GM18511 (cell line): ENCODE measurements around the gene SERTAD2.

ENCODE experiments used
- ATAC-seq: cut with Tn5 transposase; IDR thresholded peaks from one replicate; pipeline ENCODE4 v1.9.1; 2021; ENCODE audit warnings: mild to moderate bottlenecking, moderate library complexity; ENCODE audit not compliant: unreplicated experiment

SERTAD2 gene

DNA sequence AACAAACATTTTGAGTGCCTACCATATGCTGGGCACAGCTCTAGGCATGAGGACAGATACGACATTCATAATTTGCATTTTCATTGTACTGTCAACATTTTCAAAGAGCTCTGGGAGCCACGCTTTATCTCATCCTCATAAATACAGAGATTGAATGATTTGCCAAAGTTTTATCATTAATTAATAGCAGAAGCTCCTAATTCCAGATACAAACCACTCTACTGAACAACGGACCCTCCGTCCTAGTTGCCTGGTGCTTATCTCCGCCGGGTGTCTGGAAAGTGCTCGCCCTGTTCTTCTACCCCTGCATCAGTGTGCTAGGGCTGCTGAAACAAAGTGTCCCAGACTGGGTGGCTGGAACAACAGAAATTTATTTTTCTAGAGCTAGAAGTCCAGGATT lies 23.8 kb downstream of the SERTAD2 start:
- no peak for ATAC-seq

DNA sequence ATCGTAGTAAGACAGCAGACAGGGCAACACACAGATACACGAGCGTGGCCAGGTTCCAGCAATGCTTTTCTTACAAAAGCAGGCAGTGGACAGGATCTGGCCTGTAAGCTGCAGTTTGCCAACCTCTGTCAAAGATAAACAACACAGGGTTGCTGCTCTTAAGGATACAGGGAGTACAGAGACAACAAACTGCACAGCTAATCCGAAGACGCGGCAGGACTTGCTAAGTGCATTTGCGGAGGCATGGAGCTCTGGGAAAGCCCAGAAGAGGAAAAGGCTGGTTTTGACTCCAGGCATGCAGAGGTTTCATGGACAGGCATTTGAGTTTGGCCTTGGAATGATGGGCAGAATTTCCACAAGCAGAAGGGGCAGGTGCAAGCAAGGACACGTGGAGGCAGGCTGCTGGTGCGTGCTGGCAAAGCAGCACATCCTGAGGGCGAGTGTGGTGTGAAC lies 24.4 kb downstream of the SERTAD2 start:
- no peak for ATAC-seq

DNA sequence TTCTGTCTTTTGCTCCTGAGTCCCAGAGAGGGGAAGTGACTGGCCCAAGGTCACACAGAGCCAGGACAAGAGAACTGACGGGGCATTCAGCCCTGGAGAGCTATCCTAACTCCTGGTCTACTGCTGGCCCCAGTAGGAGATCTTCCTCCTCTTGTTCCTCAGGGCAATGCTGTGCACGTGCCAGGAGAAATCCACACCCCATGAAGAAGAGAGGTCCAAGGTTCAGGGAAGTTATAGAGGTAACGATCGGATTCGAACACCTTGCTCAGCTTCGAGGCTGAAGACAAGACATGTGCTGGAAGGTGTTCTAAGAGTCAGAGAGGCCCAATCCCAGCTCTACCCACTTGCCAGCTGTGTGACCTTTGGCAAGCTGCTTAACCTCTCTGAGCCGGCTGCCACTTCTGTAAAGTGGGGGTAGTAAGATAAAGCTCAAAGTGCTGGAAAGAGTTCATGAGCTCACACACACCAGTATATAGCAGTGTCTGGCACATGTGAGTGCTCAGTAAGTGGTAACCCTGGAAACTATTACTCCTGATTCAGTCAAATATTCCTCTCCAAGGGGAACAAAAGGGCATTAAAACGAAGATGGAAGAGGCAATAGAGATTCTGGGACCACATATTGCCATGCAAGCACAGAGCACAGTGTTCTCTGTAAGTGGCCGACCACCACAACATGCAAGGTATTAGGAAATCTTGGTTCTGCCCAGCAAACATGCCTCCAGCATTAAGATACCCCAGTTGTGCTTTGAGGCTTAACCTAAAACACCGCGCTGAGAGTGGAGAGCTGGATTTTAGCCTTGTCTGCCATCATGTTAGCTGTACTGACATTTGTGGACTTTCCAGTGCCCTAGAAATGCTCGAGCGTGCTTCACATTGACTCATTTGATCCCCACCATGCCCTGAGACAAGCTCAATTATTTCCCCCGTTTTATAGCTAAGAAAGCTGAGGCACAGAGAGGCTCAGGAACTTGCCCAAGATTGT lies 25.6 kb downstream of the SERTAD2 start:
- ATAC-seq: no peak

DNA sequence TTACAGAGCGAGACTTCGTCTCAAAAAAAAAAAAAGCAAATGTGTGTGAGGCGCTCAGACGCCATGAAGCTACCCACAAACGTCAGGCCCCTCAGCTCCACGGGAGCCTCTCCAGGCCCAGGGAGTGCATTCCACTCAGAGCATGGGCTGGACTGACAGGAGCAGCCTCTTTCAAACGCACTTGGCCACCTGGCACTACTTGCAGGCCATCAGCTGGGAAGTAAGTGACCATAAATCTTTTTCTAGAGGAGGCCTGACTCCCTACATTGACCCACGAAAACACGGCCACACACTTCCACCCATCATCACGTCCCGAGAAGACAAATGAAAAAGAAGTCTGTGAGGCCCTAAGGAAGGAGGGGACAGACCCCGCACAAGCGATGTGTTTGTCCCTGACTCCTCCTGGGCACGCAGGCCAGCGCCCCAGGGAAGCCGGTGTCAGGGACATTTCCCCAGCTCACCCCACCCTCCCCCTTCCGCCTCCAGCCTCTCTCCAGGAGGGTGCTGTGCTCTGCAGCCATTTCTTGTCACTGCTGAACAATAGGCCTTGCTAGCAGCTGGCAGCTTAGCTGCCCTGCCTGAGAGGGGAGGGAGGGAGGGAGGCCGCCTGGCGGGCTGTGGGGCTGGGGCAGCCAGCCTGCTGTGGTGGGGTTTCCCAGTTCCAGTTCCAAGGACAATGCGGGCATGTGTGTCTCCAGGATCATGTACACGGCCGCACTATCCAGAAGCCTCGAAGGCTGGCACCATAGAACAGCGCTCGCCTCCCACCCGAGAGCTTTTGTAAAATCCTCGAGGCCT lies 26.6 kb downstream of the SERTAD2 start:
- ATAC-seq: no peak

DNA sequence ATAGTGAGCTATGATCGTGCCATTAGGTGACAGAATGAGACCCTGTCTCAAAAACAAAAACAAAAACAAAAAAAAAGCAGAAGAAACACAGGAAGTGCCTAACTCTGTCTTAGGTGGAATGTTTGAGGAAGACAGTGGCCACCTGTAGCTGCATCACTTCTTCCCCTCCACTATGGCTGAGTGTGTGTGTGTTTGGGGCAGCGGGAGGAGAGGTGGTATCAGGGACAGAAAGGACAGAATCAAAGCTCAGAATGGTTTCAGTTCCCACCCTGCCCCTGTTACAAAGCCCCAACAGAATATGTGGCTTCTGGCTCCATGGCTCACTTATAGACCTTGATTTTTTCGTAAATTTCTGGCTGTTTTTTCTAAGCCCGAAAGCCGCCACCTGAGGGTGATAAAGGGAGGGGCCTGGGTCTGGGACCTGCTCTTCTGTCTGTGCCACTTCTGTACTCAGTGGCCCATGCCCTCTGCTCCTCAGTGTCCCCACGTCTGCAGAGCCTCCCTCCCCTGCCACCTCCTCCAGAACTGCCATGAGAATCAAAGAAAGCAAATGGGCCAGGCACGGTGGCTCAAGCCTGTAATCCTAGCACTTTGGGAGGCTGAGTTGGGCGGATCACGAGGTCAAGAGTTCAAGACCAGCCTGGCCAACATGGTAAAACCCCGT lies 27.4 kb downstream of the SERTAD2 start:
- no peak for ATAC-seq

DNA sequence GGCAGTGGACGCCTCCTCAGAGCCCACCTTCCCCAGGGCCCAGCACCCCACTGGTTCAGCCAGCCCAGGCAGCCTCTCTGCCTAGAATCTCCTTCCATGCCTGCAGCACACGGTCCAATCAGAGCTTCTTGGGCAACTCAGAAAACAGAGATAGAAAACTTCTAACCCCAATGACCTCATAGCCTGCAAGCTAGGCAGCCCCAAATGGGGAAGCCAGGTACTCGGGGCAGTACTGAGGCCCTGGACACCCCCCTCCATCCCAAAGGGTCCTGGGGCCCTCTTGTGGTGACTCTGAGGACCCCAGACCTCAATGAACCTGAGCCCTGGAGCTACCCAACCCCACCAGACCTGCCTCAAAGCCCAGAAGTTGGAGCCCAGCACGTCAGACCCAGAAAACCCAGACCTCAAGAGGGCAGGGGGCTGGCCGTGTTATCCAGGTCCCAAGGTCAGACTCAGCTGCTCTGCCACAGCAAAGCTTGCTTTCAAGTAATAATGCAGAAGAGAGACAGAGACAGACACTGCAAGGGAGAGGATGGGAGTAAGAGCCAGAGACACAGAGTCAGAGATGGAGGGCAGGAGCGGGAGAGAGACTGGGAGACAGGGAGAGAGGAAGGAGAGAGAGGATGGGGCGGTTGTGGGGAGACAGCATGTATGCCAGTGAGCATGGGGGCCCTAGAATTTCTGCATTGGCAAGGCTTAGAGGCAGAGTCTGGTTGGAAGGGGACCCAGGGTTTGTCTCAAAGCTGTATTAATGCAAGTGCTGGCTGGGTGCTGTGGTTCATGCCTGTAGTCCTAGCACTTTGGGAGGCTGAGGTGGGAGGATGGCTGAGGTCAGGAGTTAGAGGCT lies 28.2 kb downstream of the SERTAD2 start:
- no peak for ATAC-seq

DNA sequence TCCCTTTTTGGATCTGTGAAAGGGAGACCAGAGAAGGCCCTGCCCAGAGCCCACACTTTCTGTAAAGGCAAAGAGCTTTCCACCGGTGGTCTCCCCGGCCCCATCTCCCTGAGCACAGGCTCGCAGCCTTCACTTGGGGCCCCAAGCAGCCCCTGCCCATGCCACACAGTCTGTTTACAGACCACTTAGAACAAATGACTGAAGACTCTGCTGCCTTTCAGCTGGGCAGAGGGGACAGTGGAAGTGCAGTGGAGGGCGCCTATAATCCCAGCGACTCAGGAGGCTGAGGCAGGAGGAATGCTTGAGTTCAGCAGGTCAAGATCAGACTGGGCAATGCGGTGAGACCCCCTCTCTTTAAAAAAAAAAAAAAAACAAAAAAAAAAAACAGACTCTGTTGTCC lies 28.9 kb downstream of the SERTAD2 start:
- no peak for ATAC-seq

DNA sequence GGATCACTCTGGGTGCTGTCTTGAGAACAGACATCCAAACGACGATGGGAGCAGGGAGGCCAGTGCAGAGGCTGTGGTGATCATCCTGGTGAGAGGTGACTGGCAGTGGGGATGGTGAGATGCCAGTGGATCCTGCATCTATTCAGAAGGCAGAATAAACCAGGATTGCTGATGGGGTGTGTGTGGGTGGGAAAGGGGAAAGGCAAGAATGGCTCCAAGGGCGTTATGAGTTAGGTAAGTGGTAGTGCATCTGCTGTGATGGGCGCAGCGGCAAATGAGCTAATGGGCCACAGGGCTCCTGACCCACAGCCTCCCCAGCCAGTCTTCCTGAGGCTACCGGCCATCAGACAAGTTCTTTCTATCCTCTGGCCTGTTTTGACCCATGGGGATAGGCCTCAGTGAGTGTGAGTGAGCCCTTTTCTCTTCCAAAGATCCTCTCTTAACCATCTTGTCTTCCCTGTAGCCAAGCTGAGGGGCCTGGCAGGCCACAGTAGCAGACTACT lies 29.6 kb downstream of the SERTAD2 start:
- ATAC-seq: no peak

DNA sequence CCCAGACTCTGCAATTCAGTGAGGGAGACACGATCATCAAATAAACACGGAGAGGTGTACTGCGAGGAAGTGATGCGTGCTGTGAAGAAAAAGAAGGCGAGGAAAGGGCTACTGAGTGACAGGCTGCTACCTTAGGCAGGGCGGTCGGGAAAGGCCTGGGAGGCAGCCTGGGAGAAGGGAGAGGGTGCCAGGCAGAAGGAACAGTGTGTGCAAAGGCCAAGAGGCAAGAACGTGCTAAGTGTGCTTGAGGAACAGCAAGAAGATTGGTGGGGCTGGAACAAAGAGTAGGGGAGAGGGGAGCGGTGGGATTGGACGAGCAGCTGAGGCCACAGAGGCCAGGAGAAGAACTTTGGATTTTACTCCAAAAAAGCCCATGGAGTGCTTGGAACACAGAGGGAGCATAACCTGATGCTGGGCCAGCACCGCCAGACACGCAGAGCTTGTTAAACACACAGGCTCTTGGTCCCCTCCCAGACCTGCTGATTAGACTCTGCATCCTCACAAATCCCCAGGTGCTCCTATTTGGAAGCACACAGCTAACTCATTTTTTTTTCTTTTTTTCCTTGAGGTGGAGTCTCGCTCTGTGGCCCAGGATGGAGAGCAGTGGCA lies 30.4 kb downstream of the SERTAD2 start:
- ATAC-seq: no peak

DNA sequence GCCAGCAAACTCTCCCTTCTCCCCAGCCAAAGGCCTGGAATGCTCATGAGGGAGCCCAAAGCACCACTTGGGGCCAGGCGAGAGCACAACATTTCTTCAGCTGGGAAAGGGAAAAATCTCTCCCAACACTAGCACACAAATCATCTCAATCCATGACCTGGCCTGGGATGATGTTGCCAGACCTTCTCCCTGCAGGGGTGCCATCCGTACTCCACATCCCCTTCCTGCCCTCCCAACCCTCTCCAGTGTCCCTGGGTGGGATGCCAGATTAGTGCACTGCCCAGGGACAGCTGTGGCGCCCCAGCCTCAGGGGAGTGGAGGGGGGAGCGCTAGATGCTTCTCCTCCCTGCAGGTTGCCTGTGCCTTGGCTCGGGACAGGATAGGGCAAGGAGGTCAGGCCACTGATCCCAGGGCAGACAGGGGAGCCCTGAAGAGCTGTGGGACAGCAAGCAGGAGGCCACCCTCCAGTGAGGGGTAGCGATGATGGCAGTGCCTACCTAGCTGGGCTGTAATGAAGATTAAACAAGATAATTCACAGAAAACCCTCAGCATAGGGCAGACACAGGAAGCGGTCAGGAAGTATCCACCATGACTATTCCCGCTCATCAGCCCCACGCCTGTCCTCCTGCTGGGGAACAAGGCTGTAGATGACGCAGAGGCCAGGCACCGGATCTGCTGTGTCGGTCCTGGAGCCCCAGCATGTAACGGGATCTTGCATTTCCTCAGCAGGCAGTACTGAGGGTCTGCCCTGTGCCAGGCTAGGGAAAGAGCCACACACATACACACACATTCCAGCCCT lies 31.1 kb downstream of the SERTAD2 start:
- ATAC-seq: no peak

DNA sequence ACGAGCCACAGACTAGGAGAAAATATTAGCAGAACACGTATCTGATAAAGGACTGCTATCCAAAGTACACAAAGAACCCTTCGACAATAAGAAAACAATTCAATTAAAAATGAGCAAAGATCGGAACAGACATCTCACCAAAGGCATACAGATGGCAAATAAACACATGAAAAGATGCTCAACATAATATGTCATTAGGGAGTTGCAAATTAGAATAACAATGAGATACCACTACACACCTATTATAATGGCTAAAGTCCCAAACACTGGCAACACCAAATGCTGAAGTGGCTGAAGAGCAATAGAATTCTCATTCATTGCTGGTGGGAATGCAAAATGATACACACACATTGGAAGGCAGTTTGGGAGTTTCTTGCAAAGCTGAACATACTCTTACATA lies 33.1 kb downstream of the SERTAD2 start:
- ATAC-seq: no peak

DNA sequence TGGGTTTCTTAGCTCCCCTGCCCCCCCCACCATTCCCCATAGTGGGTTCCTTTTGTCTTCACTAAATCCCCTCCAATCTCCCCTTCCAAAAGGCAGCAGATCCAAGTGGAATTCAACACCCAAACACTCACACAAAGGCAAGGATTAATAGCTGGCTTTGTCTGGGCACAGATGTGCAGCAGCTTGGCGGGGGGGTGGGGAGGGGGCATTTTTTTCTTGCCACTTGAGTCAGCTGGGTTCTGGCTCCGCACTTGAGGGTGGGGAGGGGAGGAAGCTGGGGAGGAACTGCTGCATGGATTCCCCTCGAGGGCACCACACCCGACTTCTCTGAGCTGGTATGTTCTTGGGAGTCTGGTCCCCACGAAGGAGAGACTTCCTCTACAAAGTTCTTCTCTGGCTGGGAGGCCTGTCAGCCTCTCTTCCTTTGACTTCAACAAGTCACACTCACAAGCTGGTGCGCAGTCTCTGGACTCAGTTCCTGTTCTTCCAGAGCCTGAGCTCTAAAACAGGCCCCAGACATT lies 36.0 kb downstream of the SERTAD2 start:
- no peak for ATAC-seq

DNA sequence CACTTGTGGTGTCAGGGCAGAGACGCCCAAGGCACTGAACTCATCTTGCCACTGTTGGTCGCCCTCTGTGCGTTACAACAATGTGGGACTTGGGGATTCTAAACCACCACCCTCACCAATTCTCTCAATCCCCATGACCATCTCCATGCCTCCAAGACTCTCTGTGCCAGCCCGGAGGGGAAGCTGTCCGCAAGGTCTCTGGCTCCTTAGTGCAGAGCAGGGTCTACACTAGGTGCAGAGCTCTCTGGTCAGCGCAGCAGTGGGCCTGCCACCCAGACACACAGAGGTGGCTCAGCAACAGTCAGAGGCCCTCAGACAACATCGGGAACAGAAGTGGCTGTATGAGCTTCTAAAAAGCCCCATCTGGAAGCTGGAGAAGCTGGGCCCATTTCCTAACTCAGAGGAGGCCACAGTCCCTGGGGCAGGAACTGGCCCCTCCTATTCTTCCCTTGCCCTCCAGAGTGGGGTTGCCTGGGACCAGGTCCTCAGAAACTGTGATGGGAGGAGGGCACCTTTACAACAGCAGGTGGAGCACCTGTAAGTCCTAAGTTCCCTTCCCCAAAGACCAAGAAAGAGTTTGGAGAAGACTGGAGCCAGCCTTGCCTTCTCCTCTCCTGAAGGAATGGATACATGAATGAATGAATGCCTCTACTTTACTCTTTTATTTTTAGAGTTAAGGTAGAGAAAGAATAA lies 37.7 kb downstream of the SERTAD2 start:
- ATAC-seq: no peak

DNA sequence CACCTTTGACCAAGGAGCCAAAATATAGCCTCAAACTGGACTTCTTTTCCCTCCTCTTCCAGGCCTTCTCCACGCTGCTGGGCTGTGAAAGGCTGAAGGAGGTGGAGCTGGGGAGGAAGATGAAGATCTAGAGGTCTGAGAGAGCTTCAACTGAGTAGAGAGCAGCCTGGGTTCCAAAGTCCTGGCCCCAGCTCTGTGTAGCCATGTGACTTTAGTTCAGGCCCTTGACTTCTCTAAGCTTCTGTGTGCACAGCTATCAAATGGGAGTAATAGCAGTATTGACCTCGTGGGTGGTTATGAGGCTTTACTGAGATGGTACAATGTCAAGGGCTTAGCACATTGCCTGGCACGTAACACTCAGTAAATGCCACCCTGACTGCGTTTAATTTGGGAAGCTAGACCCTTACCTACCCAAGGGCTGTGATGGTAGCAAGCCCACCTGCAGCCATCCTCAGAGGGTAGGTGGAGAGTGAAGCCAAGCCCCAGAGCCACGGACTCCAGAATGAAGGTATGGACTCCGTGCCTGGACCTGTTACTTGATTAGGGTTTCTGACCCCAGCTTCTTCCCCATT lies 38.4 kb downstream of the SERTAD2 start:
- no peak for ATAC-seq

DNA sequence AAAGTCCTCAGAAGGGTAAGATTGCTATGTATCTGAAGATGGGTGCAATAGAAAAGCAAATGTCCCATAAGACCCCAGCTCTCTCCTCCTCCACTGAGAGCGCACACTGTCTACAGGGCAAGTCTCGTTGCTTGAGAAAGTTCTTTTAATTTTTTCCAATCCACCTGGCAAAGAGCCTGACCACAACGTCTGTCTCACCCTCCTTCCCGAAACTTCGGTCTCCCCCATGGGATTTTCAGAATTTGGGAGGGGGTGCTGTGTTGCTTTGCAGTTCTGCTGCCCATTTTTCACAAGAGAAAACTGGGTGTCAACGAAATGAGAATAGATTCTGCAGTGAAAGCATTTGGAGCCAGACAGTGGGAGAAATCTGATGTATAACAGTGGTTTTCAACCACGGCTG lies 40.4 kb downstream of the SERTAD2 start:
- ATAC-seq: no peak

DNA sequence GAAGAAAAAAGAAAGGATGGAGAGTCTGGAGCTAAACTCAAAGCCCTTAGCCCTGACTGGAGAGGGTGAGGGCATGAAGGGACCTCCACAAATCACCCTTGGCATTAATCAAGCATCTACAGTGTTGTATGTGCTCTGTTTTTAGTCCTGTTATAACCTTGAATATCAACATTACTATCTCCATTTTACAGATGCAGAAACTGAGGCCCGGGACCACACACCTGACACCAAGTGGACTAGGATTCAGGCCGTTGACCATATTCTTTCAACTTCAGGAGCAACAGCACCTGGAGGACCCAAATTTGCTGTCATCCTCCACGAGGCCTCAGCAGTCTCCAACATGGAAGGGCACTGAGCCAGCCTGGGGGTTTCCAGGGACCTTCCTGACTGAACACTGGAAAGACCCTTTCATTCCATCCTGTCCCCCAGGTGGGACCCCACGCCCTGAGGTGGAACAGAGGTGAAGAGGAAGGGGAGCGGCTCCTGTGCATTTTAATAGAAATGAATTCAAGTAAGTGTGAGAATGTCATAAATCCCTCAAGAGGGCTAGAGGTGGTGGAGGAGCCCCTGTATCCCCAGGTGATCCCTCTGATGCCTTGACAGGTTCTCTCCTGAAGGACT lies 41.0 kb downstream of the SERTAD2 start:
- ATAC-seq: no peak

DNA sequence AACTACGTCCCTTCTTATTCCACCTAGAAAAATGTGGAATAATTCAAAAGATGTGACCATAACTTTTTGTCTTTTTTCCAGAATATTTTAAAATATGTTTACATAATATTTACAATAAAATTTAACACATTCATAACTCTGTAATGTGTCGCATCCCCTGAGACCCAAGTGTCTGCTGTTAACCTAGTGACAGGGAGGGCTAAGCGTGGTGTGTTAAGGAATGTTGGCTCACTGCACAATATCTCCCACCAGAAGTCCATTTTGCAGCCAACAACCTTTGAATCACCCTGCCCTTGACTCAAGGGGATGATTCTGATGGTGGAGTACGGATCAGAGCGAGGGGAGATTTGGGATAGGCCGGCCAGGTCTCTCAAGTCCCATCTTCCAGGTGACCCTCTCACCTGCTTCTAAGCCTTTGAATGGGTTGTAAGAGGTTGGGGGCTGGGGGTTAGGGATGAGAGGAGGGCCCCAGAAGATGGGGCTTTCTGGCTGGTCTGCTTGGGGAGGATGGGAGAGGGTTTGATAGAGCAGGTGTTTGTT lies 43.3 kb downstream of the SERTAD2 start:
- no peak for ATAC-seq
